ENCODE data around the gene MMP24OS.

MMP24OS gene

GRCh38 chr20:35251613-35251940 lies 26.3 kb downstream of the MMP24OS start:
- DNase-seq (ENCODE audit: low read depth): no peak

GRCh38 chr20:35248641-35249475 lies 29.1 kb downstream of the MMP24OS start:
- DNase-seq (ENCODE audit: low read depth): no peak

GRCh38 chr20:35246723-35247122 lies 31.2 kb downstream of the MMP24OS start:
- DNase-seq (ENCODE audit: low read depth): no peak

GRCh38 chr20:35243986-35244385 lies 33.9 kb downstream of the MMP24OS start:
- no peak for DNase-seq (ENCODE audit: low read depth)

- no peak for DNase-seq (ENCODE audit: low read depth)
Measured at GRCh38 chr20:35243317-35243716, 34.6 kb downstream of the MMP24OS start.

GRCh38 chr20:35240811-35241293 lies 37.1 kb downstream of the MMP24OS start:
- no peak for DNase-seq (ENCODE audit: low read depth)

GRCh38 chr20:35240083-35240810 lies 37.7 kb downstream of the MMP24OS start:
- no peak for DNase-seq (ENCODE audit: low read depth)

GRCh38 chr20:35238735-35239134 lies 39.2 kb downstream of the MMP24OS start:
- no peak for DNase-seq (ENCODE audit: low read depth)

- no peak for DNase-seq (ENCODE audit: low read depth)
Measured at GRCh38 chr20:35238170-35238569, 39.8 kb downstream of the MMP24OS start.

- DNase-seq (ENCODE audit: low read depth): no peak
Measured at GRCh38 chr20:35237486-35237885, 40.4 kb downstream of the MMP24OS start.

GRCh38 chr20:35235881-35236280 lies 42.0 kb downstream of the MMP24OS start:
- DNase-seq (ENCODE audit: low read depth): no peak

- DNase-seq (ENCODE audit: low read depth): no peak
Measured at GRCh38 chr20:35232575-35232974, 45.3 kb downstream of the MMP24OS start.

- DNase-seq (ENCODE audit: low read depth): no peak
Measured at GRCh38 chr20:35226884-35227681, 50.8 kb downstream of the MMP24OS start.
